ENCODE data around the gene POLG.

The POLG gene

GRCh38 chr15:89325039-89325803, 9.4 kb downstream of the POLG start:
- DNase-seq: no peak

- DNase-seq: no peak
Measured at GRCh38 chr15:89323825-89324224, 10.8 kb downstream of the POLG start.

GRCh38 chr15:89322822-89323221, 11.8 kb downstream of the POLG start:
- DNase-seq: no peak

GRCh38 chr15:89321521-89322410, 12.9 kb downstream of the POLG start:
- DNase-seq: no peak

- no peak for DNase-seq
Measured at GRCh38 chr15:89320200-89320599, 14.4 kb downstream of the POLG start.

GRCh38 chr15:89319678-89320077, 14.9 kb downstream of the POLG start:
- DNase-seq: no peak

- DNase-seq: no peak
Measured at GRCh38 chr15:89317186-89317720, 17.4 kb downstream of the POLG start.

- no peak for DNase-seq
Measured at GRCh38 chr15:89316504-89316903, 18.1 kb downstream of the POLG start.

GRCh38 chr15:89315375-89315929, 19.2 kb downstream of the POLG start:
- DNase-seq: no peak

- DNase-seq: no peak
Measured at GRCh38 chr15:89309993-89310392, 24.6 kb downstream of the POLG start.

- DNase-seq: no peak
Measured at GRCh38 chr15:89308236-89308635, 26.4 kb downstream of the POLG start.

GRCh38 chr15:89307791-89308190, 26.8 kb downstream of the POLG start:
- no peak for DNase-seq

GRCh38 chr15:89307046-89307587, 27.5 kb downstream of the POLG start:
- DNase-seq: no peak

GRCh38 chr15:89305395-89305794, 29.2 kb downstream of the POLG start:
- no peak for DNase-seq

GRCh38 chr15:89303986-89304385, 30.6 kb downstream of the POLG start:
- no peak for DNase-seq

GRCh38 chr15:89301304-89302089, 33.1 kb downstream of the POLG start:
- DNase-seq: no peak

- peak in 1 of 2 experiments; percentile 31 for DNase-seq
Measured at GRCh38 chr15:89299896-89300295, 34.7 kb downstream of the POLG start.

- DNase-seq: no peak
Measured at GRCh38 chr15:89293012-89293411, 41.6 kb downstream of the POLG start.

- DNase-seq: no peak
Measured at GRCh38 chr15:89291934-89292438, 42.6 kb downstream of the POLG start.

- no peak for DNase-seq
Measured at GRCh38 chr15:89283201-89283600, 51.4 kb downstream of the POLG start.

- DNase-seq: no peak
Measured at GRCh38 chr15:89282631-89283030, 52.0 kb downstream of the POLG start.

- DNase-seq: no peak
Measured at GRCh38 chr15:89278307-89278706, 56.3 kb downstream of the POLG start.

Measured in Kasumi-1 (cell line).